GM23338 (cell line): ENCODE data around the gene CIC. TPM values are rescaled to one million over a fixed set of nuclear protein-coding genes. Genes with fewer than 3 reads are reported as not detected.

Source experiments
- ATAC-seq: fragments of 200-7000 bp; cut with Tn5 transposase; 3 replicates; pipeline ENCODE4 v1.9.1; 2020
- DNase-seq: peaks from one replicate; pipeline ENCODE4 v3.0.0-alpha.2; 2015; ENCODE audit warnings: low spot score
- H2AFZ ChIP-seq: fragments of 200-600 bp; sonication (generic); 2 replicates; pipeline ENCODE4 v1.8.0; 2016; ENCODE audit warnings: antibody characterized with exemption, mild to moderate bottlenecking, moderate library complexity
- H3F3A ChIP-seq: fragments of 200-600 bp; sonication (generic); replicated peaks from 2 replicates; pipeline ENCODE4 v1.8.0; 2017; ENCODE audit warnings: antibody characterized with exemption, mixed run types, low read depth
- H3K27ac ChIP-seq: fragments of 200-600 bp; sonication (generic); 2 replicates; pipeline ENCODE4 v1.6.1; 2016; ENCODE audit warnings: low read depth
- H3K27me3 ChIP-seq: fragments of 200-600 bp; sonication (generic); 2 replicates; pipeline ENCODE4 v1.8.0; 2016; ENCODE audit warnings: mild to moderate bottlenecking, mixed run types, moderate library complexity; ENCODE audit not compliant: insufficient read depth
- H3K36me3 ChIP-seq: fragments of 200-600 bp; sonication (generic); 2 replicates; pipeline ENCODE4 v1.8.0; 2016; ENCODE audit warnings: mild to moderate bottlenecking; ENCODE audit not compliant: insufficient read depth
- H3K4me1 ChIP-seq: fragments of 200-600 bp; sonication (generic); 2 replicates; pipeline ENCODE4 v1.8.0; 2016; ENCODE audit warnings: mild to moderate bottlenecking, moderate library complexity; ENCODE audit not compliant: insufficient read depth
- H3K4me2 ChIP-seq: fragments of 200-600 bp; sonication (generic); 2 replicates; pipeline ENCODE4 v1.7.1; 2017; ENCODE audit warnings: mixed run types
- H3K4me3 ChIP-seq: fragments of 200-600 bp; sonication (generic); 2 replicates; pipeline ENCODE4 v1.6.1; 2016; ENCODE audit warnings: mixed run types
- H3K79me2 ChIP-seq: fragments of 200-600 bp; sonication (generic); replicated peaks from 2 replicates; pipeline ENCODE4 v1.8.0; 2017; ENCODE audit warnings: mild to moderate bottlenecking; ENCODE audit not compliant: insufficient read depth
- H3K9me2 ChIP-seq: fragments of 200-600 bp; sonication (generic); 2 replicates; pipeline ENCODE4 v1.8.0; 2017; ENCODE audit not compliant: insufficient read depth
- H4K20me1 ChIP-seq: fragments of 200-600 bp; sonication (generic); replicated peaks from 2 replicates; pipeline ENCODE4 v1.8.0; 2017; ENCODE audit warnings: mild to moderate bottlenecking; ENCODE audit not compliant: insufficient read depth
- H3K27ac Mint-ChIP-seq: 2 replicates; pipeline ENCODE4 v1.8.0; 2020; ENCODE audit warnings: inconsistent platforms, mild to moderate bottlenecking, moderate library complexity, mixed read lengths
- H3K27me3 Mint-ChIP-seq: 3 replicates; pipeline ENCODE4 v1.8.0; 2022; ENCODE audit warnings: low read depth, mild to moderate bottlenecking, moderate library complexity, mixed read lengths, inconsistent platforms; ENCODE audit not compliant: insufficient read depth, poor library complexity
- H3K36me3 Mint-ChIP-seq: 3 replicates; pipeline ENCODE4 v1.8.0; 2021; ENCODE audit warnings: low read depth, mild to moderate bottlenecking, inconsistent platforms, moderate library complexity, mixed read lengths
- H3K4me1 Mint-ChIP-seq: 3 replicates; pipeline ENCODE4 v1.8.0; 2020; ENCODE audit warnings: mild to moderate bottlenecking, inconsistent platforms, mixed read lengths
- H3K4me3 Mint-ChIP-seq: 3 replicates; pipeline ENCODE4 v1.8.0; 2021; ENCODE audit warnings: moderate library complexity, mild to moderate bottlenecking, inconsistent platforms, mixed read lengths
- H3K9me3 Mint-ChIP-seq: 3 replicates; pipeline ENCODE4 v1.8.0; 2020; ENCODE audit warnings: moderate library complexity, mild to moderate bottlenecking, inconsistent platforms, mixed read lengths
- CREB1 ChIP-seq: fragments of 250-450 bp; sonication (Bioruptor Pico); IDR thresholded peaks from 2 replicates; pipeline ENCODE4 v1.5.0; 2020; ENCODE audit warnings: low read depth, mild to moderate bottlenecking, moderate library complexity
- CTCF ChIP-seq, 2 experiments: fragments of 200-600 bp in 1 of 2; sonication (generic) in 1 of 2; conservative IDR thresholded peaks; 2 replicates each; pipeline versions ENCODE4 v1.5.1 to v1.6.1; 2016 to 2017; ENCODE audit warnings: antibody characterized with exemption in 2 of 2, low read depth in 2 of 2, mild to moderate bottlenecking in 2 of 2, moderate library complexity in 1 of 2
- ETS1 ChIP-seq: IDR thresholded peaks from 2 replicates; pipeline ENCODE4 v1.6.1; 2016; ENCODE audit warnings: antibody characterized with exemption
- EZH2 ChIP-seq: fragments of 200-600 bp; sonication (generic); IDR thresholded peaks from one replicate; pipeline ENCODE4 v1.8.0; 2017; ENCODE audit warnings: antibody characterized with exemption, mild to moderate bottlenecking, low read depth; ENCODE audit not compliant: unreplicated experiment
- EZH2phosphoT487 ChIP-seq: fragments of 200-600 bp; sonication (generic); IDR thresholded peaks from one replicate; pipeline ENCODE4 v1.8.1; 2018; ENCODE audit warnings: antibody characterized with exemption; ENCODE audit not compliant: unreplicated experiment
- JUNB ChIP-seq: IDR thresholded peaks from one replicate; pipeline ENCODE4 v1.6.1; 2016; ENCODE audit warnings: antibody characterized with exemption; ENCODE audit not compliant: unreplicated experiment
- NANOG ChIP-seq: IDR thresholded peaks from 2 replicates; pipeline ENCODE4 v1.6.1; 2016; ENCODE audit warnings: antibody characterized with exemption, borderline replicate concordance
- POLR2AphosphoS5 ChIP-seq: IDR thresholded peaks from 2 replicates; pipeline ENCODE4 v1.6.1; 2016; ENCODE audit warnings: antibody characterized with exemption, low read depth
- STAT1 ChIP-seq: IDR thresholded peaks from one replicate; pipeline ENCODE4 v1.6.1; 2016; ENCODE audit warnings: antibody characterized with exemption; ENCODE audit not compliant: unreplicated experiment
- ZNF114 ChIP-seq: fragments of 250-450 bp; sonication (Bioruptor Pico); IDR thresholded peaks from 2 replicates; pipeline ENCODE4 v1.5.0; 2020; ENCODE audit warnings: mild to moderate bottlenecking, moderate library complexity
- ZNF462 ChIP-seq: fragments of 250-450 bp; sonication (Bioruptor Pico); IDR thresholded peaks from 2 replicates; pipeline ENCODE4 v1.5.0; 2020; ENCODE audit warnings: mild to moderate bottlenecking, moderate library complexity
- polyA plus RNA-seq: library from polyadenylated mRNA; unstranded; fragments of >200 nt; fragmentation: Nextera tagmentation; extraction: Ambion mirVana; gene quantifications from 2 replicates; pipeline ENCODE4 v1.2.1, GENCODE V29; 2016
- total RNA-seq: library from RNA; depleted of rRNA; stranded (reverse); fragments of >200 nt; shearing (Covaris generic); gene quantifications from 2 replicates; pipeline ENCODE4 v1.2.3, GENCODE V29; 2014

CIC gene
- total and polyA plus RNA-seq, 2 experiments from 2014 or later: 13.2 to 42.0 TPM

- TF ChIP-seq CTCF (conservative IDR thresholded peaks at IDR 0.05; ENCODE audit: low read depth in 2 of 2) (peak; percentile 47 to 61), CREB1 (CRISPR knock-in tag) (no peak)
- DNase-seq: peak; percentile 44
- H3K27ac Mint-ChIP-seq: peak overlapping the region; percentile 67; the same call in 1 of the 2 replicates
These were observed 21.7 kb downstream of the CIC start for GRCh38 chr19:42290523-42291434.

GRCh38 chr19:42291435-42291810, 22.4 kb downstream of the CIC start:
- Mint-ChIP-seq H3K4me1 (peaks cover 23% of the 10 kb centered on the region), H3K4me3 (peak overlapping the region; percentile 22; the same call in 1 of the 3 replicates), H3K27ac (peak overlapping the region; percentile 67), H3K27me3 (peaks cover 16% of the 10 kb centered on the region), H3K36me3 (peaks cover 41% of the 10 kb centered on the region), H3K9me3 (no peaks in the 10 kb centered on the region)
- peak; percentile 61 for DNase-seq
- H3K4me3 ChIP-seq: no peak overlapping the region
- peaks cover 6% of the 10 kb centered on the region; the same call in 1 of the 2 replicates for H3K4me1 ChIP-seq
- no peaks in the 10 kb centered on the region for H3K27me3 ChIP-seq
- H4K20me1 ChIP-seq: peaks cover 11% of the 10 kb centered on the region; the same call in 1 of the 2 replicates
- no peak overlapping the region for H3K27ac ChIP-seq
- H3K79me2 ChIP-seq: no peaks in the 10 kb centered on the region
- no peak overlapping the region for H3K4me2 ChIP-seq
- H3K9me2 ChIP-seq: no peaks in the 10 kb centered on the region
- H3K36me3 ChIP-seq: peaks cover 4% of the 10 kb centered on the region; the same call in 1 of the 2 replicates
- H2AFZ ChIP-seq: no peak overlapping the region
- peak; percentile 21 for ATAC-seq
- H3F3A ChIP-seq: peaks cover 11% of the 10 kb centered on the region
- no peak; the same call in 1 of the 2 replicates for TF ChIP-seq ETS1
- no peak for TF ChIP-seq NANOG
- no peak for TF ChIP-seq EZH2phosphoT487
- TF ChIP-seq STAT1: no peak
- no peak for TF ChIP-seq EZH2
- TF ChIP-seq ZNF462 (CRISPR knock-in tag): no peak
- no peak for TF ChIP-seq ZNF114 (CRISPR knock-in tag)
- TF ChIP-seq JUNB: no peak
- no peak; the same call in 1 of the 2 replicates for TF ChIP-seq POLR2AphosphoS5

More at GRCh38 chr19:42290523-42291434, 21.7 kb downstream of the CIC start:
- peaks cover 8% of the 10 kb centered on the region; the same call in 1 of the 2 replicates for H4K20me1 ChIP-seq
- H3F3A ChIP-seq: peaks cover 6% of the 10 kb centered on the region
- Mint-ChIP-seq H3K36me3 (peaks cover 41% of the 10 kb centered on the region), H3K9me3 (no peaks in the 10 kb centered on the region), H3K4me3 (peak overlapping the region; percentile 22; the same call in 1 of the 3 replicates), H3K27me3 (peaks cover 14% of the 10 kb centered on the region), H3K4me1 (peaks cover 25% of the 10 kb centered on the region)
- peaks cover 4% of the 10 kb centered on the region for H3K79me2 ChIP-seq
- peaks cover 4% of the 10 kb centered on the region; the same call in 1 of the 2 replicates for H3K36me3 ChIP-seq
- peak; percentile 8; the same call in 2 of the 3 replicates for ATAC-seq
- H3K4me3 ChIP-seq: no peak overlapping the region
- H3K4me1 ChIP-seq: peaks cover 4% of the 10 kb centered on the region
- H3K27ac ChIP-seq: no peak overlapping the region
- no peaks in the 10 kb centered on the region for H3K9me2 ChIP-seq
- no peaks in the 10 kb centered on the region for H3K27me3 ChIP-seq
- no peak overlapping the region for H2AFZ ChIP-seq
- no peak overlapping the region for H3K4me2 ChIP-seq
